Activated T-helper 17 cell treated with anti-CD3 and anti-CD28 coated beads, Interleukin-2, amount 50 U/mL, for 72 hours (primary cell): ENCODE results near the gene PRH2. TPM values are rescaled to one million over a fixed set of nuclear protein-coding genes. Genes with fewer than 3 reads are reported as not detected.

Experiments used
- total RNA-seq, 2 donors: library from RNA; stranded (reverse); gene quantifications; one replicate each; pipeline ENCODE4 v1.2.3, GENCODE V29; 2022

The PRH2 gene
- total RNA-seq, 2 donors from 2014 or later, result not detected

Other genes starting within 250 kb of the PRH2 start
- gene YBX3, start 205.9 kb upstream of the PRH2 start, total RNA-seq, result 10 to 100 TPM; 23.7 to 81.0 TPM
- not detected for gene TAS2R7, start 126.6 kb upstream of the PRH2 start, total RNA-seq
- not detected for gene TAS2R8, start 122.0 kb upstream of the PRH2 start, total RNA-seq
- not detected for gene TAS2R9, start 119.1 kb upstream of the PRH2 start, total RNA-seq
- under 1 TPM; 0.48 to 0.69 TPM for gene TAS2R10, start 102.9 kb upstream of the PRH2 start, total RNA-seq
- 1 to 10 TPM; 2.4 to 3.6 TPM for gene PRR4, start 79.8 kb upstream of the PRH2 start, total RNA-seq
- 10 to 100 TPM; 18.8 to 24.3 TPM for gene PRH1, start 45.0 kb upstream of the PRH2 start, total RNA-seq
- gene TAS2R13, start 19.7 kb upstream of the PRH2 start, total RNA-seq, result 1 to 10 TPM; 1.2 to 2.1 TPM
- gene TAS2R14, start 10.0 kb downstream of the PRH2 start, total RNA-seq, result 1 to 10 TPM; 2.4 to 3.7 TPM
- gene TAS2R50, start 57.7 kb downstream of the PRH2 start, total RNA-seq, result 1 to 10 TPM in 1 of 2 donors, under 1 TPM in 1; 0.84 to 1.7 TPM
- 1 to 10 TPM; 1.9 to 4.4 TPM for gene TAS2R20, start 69.1 kb downstream of the PRH2 start, total RNA-seq
- gene TAS2R19, start 93.4 kb downstream of the PRH2 start, total RNA-seq, result 1 to 10 TPM; 3.9 to 6.5 TPM
- 1 to 10 TPM; 2.1 to 8.0 TPM for gene TAS2R31, start 102.2 kb downstream of the PRH2 start, total RNA-seq
- 1 to 10 TPM; 1.8 to 3.1 TPM for gene TAS2R46, start 133.1 kb downstream of the PRH2 start, total RNA-seq
- 1 to 10 TPM; 1.9 TPM for gene TAS2R43, start 163.1 kb downstream of the PRH2 start, total RNA-seq
- 1 to 10 TPM; 4.0 to 6.0 TPM for gene TAS2R30, start 205.4 kb downstream of the PRH2 start, total RNA-seq
- gene SMIM10L1, start 242.0 kb downstream of the PRH2 start, total RNA-seq, result 1 to 10 TPM; 8.2 to 9.7 TPM